ENCODE data around the gene HBE1.
"Not testable (repeated sequence)": the region's sequence is repeated elsewhere in the genome, so short reads cannot be mapped to it uniquely, and the experiment has no call there.

Gene HBE1

GRCh38 chr11:5269715-5270147, at the start of gene HBE1:
TSS of gene HBE1 (minus strand) at chr11:5269945. CDS start at chr11:5269890, 55 bp downstream.
- no peak for DNase-seq (ENCODE audit: low read depth in 2 of 2)

DNA sequence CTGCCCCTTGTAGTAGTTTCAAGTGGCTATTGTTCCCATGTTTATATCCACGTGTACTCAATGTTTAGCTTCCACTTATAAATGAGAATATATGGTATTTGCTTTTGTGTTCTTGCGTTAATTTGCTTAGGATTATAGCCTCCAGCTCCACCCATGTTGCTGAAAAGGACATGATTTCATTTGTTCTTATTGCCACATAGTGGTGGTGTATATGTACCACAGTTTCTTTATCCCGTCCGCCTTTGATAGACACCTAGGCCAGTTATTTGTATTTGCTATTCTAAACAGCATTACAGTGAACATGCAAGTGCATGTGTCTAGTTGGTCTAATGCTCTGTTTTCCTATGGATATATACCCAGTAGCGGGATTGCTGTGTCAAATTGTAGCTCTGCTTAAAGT, 47.5 kb upstream of the HBE1 start:
- no peak for DNase-seq (ENCODE audit: low read depth in 2 of 2)

GRCh38 chr11:5313326-5314023, 43.7 kb upstream of the HBE1 start:
- not testable (repeated sequence) for DNase-seq (ENCODE audit: low read depth in 2 of 2)

DNA sequence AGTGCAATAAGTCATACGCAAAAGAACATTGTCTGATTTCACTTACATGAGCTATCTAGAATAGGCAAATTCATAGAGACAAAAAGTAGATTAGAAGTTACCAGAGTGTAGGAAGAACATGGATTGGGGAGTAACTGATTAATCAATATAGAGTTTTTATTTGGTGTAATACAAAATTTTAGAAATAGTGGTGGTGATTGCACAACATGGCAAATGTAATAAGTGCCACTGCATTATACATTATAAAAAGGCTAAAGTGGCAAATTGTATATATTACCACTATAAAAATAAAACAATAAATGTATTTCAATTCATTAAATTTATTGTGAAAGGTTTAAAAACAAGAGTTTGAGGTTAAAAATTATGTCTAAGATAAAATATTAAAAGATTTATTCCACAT, 40.7 kb upstream of the HBE1 start:
- no peak for DNase-seq (ENCODE audit: low read depth in 2 of 2)

GRCh38 chr11:5307256-5308019, 37.7 kb upstream of the HBE1 start:
- DNase-seq (ENCODE audit: low read depth in 2 of 2) = no peak

DNA sequence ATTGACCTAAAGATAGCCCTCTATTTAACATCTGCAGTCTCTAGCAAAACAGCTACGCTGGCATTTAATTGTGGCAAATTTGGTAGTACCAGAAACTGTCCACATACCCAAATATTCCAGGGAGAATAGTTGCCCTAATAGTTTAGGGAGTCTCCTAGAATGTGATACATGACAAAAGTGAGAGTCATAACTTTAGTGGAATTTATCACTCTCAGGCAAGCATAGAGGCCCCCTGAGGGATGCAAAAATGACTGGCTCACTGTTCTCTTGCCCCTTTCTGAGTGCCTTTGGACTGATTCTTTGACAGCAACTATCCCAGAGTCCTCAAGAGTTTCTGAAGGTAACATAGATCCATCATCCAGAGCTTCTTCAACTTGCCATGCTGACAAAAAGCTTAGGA, 34.3 kb upstream of the HBE1 start:
- no peak for DNase-seq (ENCODE audit: low read depth in 2 of 2)

DNA sequence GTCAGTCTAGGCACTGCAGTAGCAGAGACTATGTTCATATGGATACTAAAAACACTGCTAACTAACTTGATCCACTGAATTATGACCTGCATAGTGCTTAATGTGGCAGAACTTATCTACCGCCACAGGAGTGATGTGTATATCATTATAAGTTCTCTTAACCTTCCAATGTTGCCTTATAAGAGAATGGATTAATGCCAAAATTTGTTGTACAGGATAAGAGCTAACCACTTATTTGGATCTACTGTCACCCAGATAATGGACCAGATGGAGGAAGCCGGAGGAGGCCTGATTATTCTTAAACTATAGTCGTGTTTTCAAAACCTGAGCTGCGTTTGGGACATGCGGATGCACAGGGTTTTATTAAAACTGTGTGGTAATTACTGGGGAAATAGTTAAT, 33.9 kb upstream of the HBE1 start:
- DNase-seq (ENCODE audit: low read depth in 2 of 2) = no peak

- DNase-seq (ENCODE audit: low read depth in 2 of 2) = no peak
Observed at GRCh38 chr11:5301846-5302245, 32.1 kb upstream of the HBE1 start, which contains the start of gene OR51B4. TSS of gene OR51B4 (minus strand) at chr11:5301946. CDS start at chr11:5301946, 0 bp downstream.

- no peak for DNase-seq (ENCODE audit: low read depth in 2 of 2)
Observed at GRCh38 chr11:5300251-5300650, 30.5 kb upstream of the HBE1 start.

GRCh38 chr11:5298451-5298850, 28.7 kb upstream of the HBE1 start:
- no peak for DNase-seq (ENCODE audit: low read depth in 2 of 2)

- DNase-seq (ENCODE audit: low read depth in 2 of 2) = no peak
Observed at GRCh38 chr11:5297721-5298323, 28.1 kb upstream of the HBE1 start.

DNA sequence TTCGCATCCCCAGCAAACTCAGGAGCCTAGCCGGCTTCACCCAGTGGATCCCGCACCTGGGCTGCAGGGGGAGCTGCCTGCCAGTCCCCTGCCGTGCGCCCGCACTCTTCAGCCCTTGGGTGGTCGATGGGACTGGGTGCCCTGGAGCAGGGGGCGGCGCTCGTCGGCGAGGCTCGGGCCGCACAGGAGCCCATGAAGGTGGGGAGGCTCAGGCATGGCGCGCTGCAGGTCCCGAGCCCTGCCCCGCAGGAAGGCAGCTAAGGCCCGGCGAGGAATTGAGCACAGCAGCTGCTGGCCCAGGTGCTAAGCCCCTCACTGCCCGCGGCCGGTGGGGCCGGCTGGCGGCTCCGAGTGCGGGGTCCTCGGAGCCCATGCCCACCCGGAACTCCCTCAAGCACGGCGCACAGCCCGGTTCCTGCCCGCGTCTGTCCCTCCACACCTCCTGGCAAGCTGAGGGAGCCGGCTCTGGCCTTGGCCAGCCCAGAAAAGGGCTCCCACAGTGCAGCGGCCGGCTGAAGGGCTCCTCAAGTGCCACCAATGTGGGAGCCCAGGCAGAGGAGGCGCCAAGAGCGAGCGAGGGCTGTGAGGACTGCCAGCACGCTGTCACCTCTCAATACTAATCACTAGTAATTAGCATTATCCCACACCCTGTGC, 24.7 kb upstream of the HBE1 start:
- not testable (repeated sequence) for DNase-seq (ENCODE audit: low read depth in 2 of 2)

GRCh38 chr11:5293028-5293427, 23.3 kb upstream of the HBE1 start:
- DNase-seq (ENCODE audit: low read depth in 2 of 2) = no peak

DNA sequence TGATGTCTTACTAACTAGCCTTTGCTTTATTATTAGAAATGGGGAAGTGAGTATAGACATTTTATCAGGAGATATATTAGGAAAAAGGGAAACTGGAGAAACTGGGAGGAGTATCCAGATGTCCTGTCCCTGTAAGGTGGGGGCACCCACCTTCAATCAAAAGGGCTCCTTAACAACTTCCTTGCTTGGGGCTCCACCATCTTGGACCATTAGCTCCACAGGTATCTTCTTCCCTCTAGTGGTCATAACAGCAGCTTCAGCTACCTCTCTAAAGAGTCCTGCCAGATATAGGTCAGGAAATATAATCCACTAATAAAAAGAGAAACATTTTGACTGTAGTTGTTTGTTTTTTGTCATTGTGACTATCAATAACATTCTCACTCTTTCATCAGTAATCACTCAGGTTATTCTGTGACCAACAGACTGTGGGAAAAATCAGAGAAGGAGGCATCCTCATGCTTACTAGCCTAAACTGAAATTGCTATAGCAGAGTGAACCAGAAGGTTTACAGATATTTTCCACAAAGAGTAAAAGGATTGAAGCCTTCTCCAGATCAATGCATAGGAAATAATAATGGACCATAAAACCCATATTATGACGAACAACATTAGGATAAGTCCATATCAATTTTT, 21.6 kb upstream of the HBE1 start:
- DNase-seq (ENCODE audit: low read depth in 2 of 2) = no peak

DNA sequence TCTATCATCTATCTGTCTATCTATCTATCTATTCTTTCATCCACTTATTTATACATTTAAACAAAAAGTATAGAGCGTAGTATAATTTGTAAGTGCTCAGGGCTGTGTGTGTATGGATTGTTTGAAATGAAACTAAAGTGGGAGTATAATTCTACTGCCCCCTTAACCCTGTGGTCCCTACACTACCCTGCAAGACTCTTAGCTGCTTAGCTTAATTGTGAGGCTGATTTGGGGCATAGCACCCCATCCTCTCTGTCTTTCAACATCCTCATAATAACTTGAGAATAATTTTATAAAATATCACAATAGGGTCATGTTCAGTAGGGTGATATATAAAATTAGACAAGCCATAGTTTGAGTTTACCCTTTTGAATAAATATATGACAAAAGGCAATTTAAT, 20.4 kb upstream of the HBE1 start:
- no peak for DNase-seq (ENCODE audit: low read depth in 2 of 2)

- no peak for DNase-seq (ENCODE audit: low read depth in 2 of 2)
Observed at GRCh38 chr11:5289696-5290095, 20.0 kb upstream of the HBE1 start.

GRCh38 chr11:5288906-5289550, 19.3 kb upstream of the HBE1 start:
- DNase-seq (ENCODE audit: low read depth in 2 of 2) = no peak

DNA sequence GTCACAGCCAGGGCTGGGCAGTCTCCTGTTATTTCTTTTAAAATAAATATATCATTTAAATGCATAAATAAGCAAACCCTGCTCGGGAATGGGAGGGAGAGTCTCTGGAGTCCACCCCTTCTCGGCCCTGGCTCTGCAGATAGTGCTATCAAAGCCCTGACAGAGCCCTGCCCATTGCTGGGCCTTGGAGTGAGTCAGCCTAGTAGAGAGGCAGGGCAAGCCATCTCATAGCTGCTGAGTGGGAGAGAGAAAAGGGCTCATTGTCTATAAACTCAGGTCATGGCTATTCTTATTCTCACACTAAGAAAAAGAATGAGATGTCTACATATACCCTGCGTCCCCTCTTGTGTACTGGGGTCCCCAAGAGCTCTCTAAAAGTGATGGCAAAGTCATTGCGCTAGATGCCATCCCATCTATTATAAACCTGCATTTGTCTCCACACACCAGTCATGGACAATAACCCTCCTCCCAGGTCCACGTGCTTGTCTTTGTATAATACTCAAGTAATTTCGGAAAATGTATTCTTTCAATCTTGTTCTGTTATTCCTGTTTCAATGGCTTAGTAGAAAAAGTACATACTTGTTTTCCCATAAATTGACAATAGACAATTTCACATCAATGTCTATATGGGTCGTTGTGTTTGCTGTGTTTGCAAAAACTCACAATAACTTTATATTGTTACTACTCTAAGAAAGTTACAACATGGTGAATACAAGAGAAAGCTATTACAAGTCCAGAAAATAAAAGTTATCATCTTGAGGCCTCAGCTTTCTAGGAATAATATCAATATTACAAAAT, 18.6 kb upstream of the HBE1 start:
- no peak for DNase-seq (ENCODE audit: low read depth in 2 of 2)

DNA sequence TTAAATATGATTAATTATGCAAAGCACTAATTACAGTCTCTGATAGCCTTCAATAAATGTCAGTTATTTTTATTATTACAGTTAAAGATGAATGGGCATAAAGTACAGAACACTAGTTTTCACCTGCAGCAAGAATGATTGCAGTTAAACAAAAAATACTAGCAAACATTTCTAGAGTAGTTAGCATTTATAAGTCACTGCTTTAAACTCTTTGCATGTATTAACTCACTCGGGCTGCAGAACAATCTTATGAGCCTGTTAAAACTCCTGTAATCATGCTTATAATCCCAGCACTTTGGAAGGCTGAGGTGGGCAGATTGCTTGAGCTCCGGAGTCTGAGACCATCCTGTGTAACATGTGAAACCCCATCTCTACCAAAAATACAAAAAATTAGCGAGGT, 17.2 kb upstream of the HBE1 start:
- DNase-seq (ENCODE audit: low read depth in 2 of 2) = no peak

DNA sequence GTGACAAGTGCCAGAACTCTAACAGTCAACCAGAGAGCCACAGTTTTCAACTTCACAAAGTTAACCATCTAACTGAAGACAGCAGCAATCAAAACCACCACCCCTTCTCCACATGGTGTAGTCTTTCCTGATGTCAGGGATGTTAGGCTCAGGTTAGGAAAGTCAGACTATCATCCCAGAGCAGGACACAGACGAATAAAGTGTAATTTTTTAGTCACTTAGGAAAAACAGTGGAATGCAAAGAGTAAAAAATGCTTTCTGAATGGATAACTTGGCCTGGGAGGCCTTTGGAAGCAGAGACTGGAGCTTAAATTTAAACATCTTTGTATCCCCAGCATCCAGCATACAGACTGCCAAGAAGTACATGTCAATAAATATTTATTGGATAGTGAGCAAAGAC, 16.6 kb upstream of the HBE1 start:
- no peak for DNase-seq (ENCODE audit: low read depth in 2 of 2)

Measured in stimulated activated CD4-positive, alpha-beta T cell treated with anti-CD3 and anti-CD28 coated beads, Interleukin-12 subunit alpha, Interleukin-12 subunit beta, amount 100 ng/mL, for 24 hours (primary cell).